Neuronal stem cell (in vitro differentiated cells): ENCODE data around the gene SLC25A26.

Experiments used
- DNase-seq: peaks from one replicate; pipeline ENCODE4 v3.0.0-alpha.2; 2013; ENCODE audit warnings: low spot score
- H2AFZ ChIP-seq: one replicate; pipeline ENCODE4 v1.6.1; 2013; ENCODE audit warnings: mild to moderate bottlenecking, low read length, inconsistent platforms
- H2AK5ac ChIP-seq: 2 replicates; pipeline ENCODE4 v1.6.1; 2013; ENCODE audit warnings: low read depth, mild to moderate bottlenecking, inconsistent platforms, low read length, moderate library complexity, mixed read lengths
- H2BK120ac ChIP-seq: 2 replicates; pipeline ENCODE4 v1.6.1; 2013; ENCODE audit warnings: low read depth, mild to moderate bottlenecking, inconsistent platforms, low read length, moderate library complexity, mixed read lengths
- H2BK12ac ChIP-seq: one replicate; pipeline ENCODE4 v1.6.1; 2013; ENCODE audit warnings: low read length, inconsistent platforms
- H2BK15ac ChIP-seq: 2 replicates; pipeline ENCODE4 v1.6.1; 2013; ENCODE audit warnings: mild to moderate bottlenecking, low read length, inconsistent platforms, mixed read lengths
- H2BK5ac ChIP-seq: one replicate; pipeline ENCODE4 v1.6.1; 2013; ENCODE audit warnings: inconsistent platforms, mild to moderate bottlenecking, low read length, moderate library complexity
- H3K14ac ChIP-seq: one replicate; pipeline ENCODE4 v1.6.1; 2013; ENCODE audit warnings: low read length, inconsistent platforms
- H3K18ac ChIP-seq: 2 replicates; pipeline ENCODE4 v1.6.1; 2013; ENCODE audit warnings: low read length, inconsistent platforms
- H3K23ac ChIP-seq: 2 replicates; pipeline ENCODE4 v1.6.1; 2013; ENCODE audit warnings: low read depth, mild to moderate bottlenecking, mixed read lengths, low read length, inconsistent platforms; ENCODE audit not compliant: poor library complexity
- H3K27ac ChIP-seq: replicated peaks from 3 replicates; pipeline ENCODE4 v1.5.1; 2013; ENCODE audit warnings: low read length, inconsistent platforms
- H3K27me3 ChIP-seq, 3 experiments: 2 replicates each; pipeline ENCODE4 v1.6.1; 2013; ENCODE audit warnings: low read length in 3 of 3, mild to moderate bottlenecking in 2 of 3, inconsistent platforms in 1 of 3, low read depth in 1 of 3, mixed read lengths in 1 of 3, moderate library complexity in 1 of 3; ENCODE audit not compliant: control insufficient read depth in 3 of 3, insufficient read depth in 3 of 3
- H3K36me3 ChIP-seq, 2 donors: replicated peaks in 1 of 2; 2 replicates each; pipeline ENCODE4 v1.6.1; 2013; ENCODE audit warnings: low read length in 2 of 2; ENCODE audit not compliant: control insufficient read depth in 2 of 2, insufficient read depth in 2 of 2
- H3K4ac ChIP-seq: 2 replicates; pipeline ENCODE4 v1.6.1; 2013; ENCODE audit warnings: inconsistent platforms, mild to moderate bottlenecking, low read length, moderate library complexity
- H3K4me1 ChIP-seq, 2 donors: 1 replicate in 1 of 2; 2 replicates in 1 of 2; pipeline ENCODE4 v1.6.1; 2013; ENCODE audit warnings: low read length in 2 of 2, low read depth in 1 of 2; ENCODE audit not compliant: control insufficient read depth in 2 of 2, insufficient read depth in 1 of 2
- H3K4me2 ChIP-seq: one replicate; pipeline ENCODE4 v1.6.1; 2013; ENCODE audit warnings: mild to moderate bottlenecking, low read length, inconsistent platforms; ENCODE audit not compliant: insufficient read depth, poor library complexity, severe bottlenecking
- H3K4me3 ChIP-seq, 2 donors: 2 replicates each; pipeline ENCODE4 v1.5.1; 2013; ENCODE audit warnings: low read length in 2 of 2, mild to moderate bottlenecking in 2 of 2, inconsistent platforms in 1 of 2, moderate library complexity in 1 of 2
- H3K79me1 ChIP-seq: one replicate; pipeline ENCODE4 v1.6.1; 2013; ENCODE audit warnings: low read depth, mild to moderate bottlenecking, inconsistent platforms, low read length, moderate library complexity
- H3K9ac ChIP-seq: one replicate; pipeline ENCODE4 v1.6.1; 2013; ENCODE audit warnings: mild to moderate bottlenecking, low read depth, low read length, inconsistent platforms; ENCODE audit not compliant: poor library complexity
- H3K9me3 ChIP-seq, 2 donors: replicated peaks in 1 of 2; 2 replicates each; pipeline versions ENCODE3 to v1.6.1; 2013; ENCODE audit warnings: low read length in 2 of 2, mild to moderate bottlenecking in 2 of 2, inconsistent platforms in 1 of 2, low read depth in 1 of 2, mixed read lengths in 1 of 2, moderate library complexity in 1 of 2; ENCODE audit not compliant: control insufficient read depth in 2 of 2, insufficient read depth in 1 of 2
- H4K8ac ChIP-seq: one replicate; pipeline ENCODE4 v1.6.1; 2013; ENCODE audit warnings: low read depth, mild to moderate bottlenecking, inconsistent platforms, low read length, moderate library complexity
- H4K91ac ChIP-seq: one replicate; pipeline ENCODE4 v1.6.1; 2013; ENCODE audit warnings: low read length, low read depth, mild to moderate bottlenecking, inconsistent platforms; ENCODE audit not compliant: poor library complexity
- WGBS, 2 donors: extraction: QIAGEN DNeasy Blood & Tissue Kit; methylation state at CpG; one replicate each; pipeline ENCODE4 v1.1.7; 2013; ENCODE audit warnings: missing lambda C conversion rate in 2 of 2, mixed read lengths in 1 of 2; ENCODE audit not compliant: insufficient read length in 2 of 2, insufficient replicate concordance in 1 of 2; ENCODE audit errors: extremely low coverage in 2 of 2; 5-methylcytosine and 5-hydroxymethylcytosine counted together

SLC25A26 gene

DNA sequence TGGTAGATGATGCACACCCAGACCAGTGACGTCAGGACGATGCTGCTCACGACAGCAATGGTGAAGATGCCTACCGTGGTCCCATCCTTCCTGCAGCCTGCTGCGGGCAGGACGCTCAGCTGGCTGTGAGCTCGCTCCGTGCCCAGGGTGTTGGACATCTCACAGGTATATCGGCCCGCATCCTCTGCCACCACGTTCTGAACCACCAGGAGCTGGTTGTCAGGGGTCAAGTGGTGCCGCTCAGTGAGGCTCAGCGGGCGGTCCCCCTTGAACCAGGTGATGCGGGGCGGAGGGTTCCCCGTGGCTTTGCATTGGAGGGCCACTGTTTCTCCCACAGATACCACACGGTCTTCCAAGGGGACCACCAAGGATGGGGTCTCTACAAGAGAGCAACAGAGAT, 162.2 kb downstream of the SLC25A26 start:
- H2BK5ac ChIP-seq: no peak overlapping the region
- no peak overlapping the region for H3K4ac ChIP-seq
- peaks cover 0 to 4% of the 10 kb centered on the region in 2 donors for H3K4me1 ChIP-seq
- no peak for DNase-seq
- no peaks in the 10 kb centered on the region for H3K27me3 ChIP-seq
- H2BK12ac ChIP-seq: no peak overlapping the region
- H3K79me1 ChIP-seq: peaks cover 8% of the 10 kb centered on the region
- H2AFZ ChIP-seq: no peak overlapping the region
- peaks cover 76 to 98% of the 10 kb centered on the region in 2 donors for H3K36me3 ChIP-seq
- H4K8ac ChIP-seq: peak overlapping the region; percentile 19
- no peak overlapping the region for H4K91ac ChIP-seq
- no peak overlapping the region for H3K4me2 ChIP-seq
- peak overlapping the region; percentile 48 for H3K23ac ChIP-seq
- peak overlapping the region in 1 of 2 donors; percentile 32 for H3K4me3 ChIP-seq
- no peak overlapping the region for H3K27ac ChIP-seq
- WGBS, 2 donors: no CpG with 5 or more reads among the region's 18 CpGs
- H3K14ac ChIP-seq: peak overlapping the region; percentile 85
- H3K9me3 ChIP-seq: peaks cover 6 to 27% of the 10 kb centered on the region in 2 donors
- no peak overlapping the region for H2BK15ac ChIP-seq
- peak overlapping the region; percentile 36 for H3K9ac ChIP-seq
- peak overlapping the region; percentile 73 for H3K18ac ChIP-seq
- no peak overlapping the region for H2AK5ac ChIP-seq
- no peak overlapping the region for H2BK120ac ChIP-seq

DNA sequence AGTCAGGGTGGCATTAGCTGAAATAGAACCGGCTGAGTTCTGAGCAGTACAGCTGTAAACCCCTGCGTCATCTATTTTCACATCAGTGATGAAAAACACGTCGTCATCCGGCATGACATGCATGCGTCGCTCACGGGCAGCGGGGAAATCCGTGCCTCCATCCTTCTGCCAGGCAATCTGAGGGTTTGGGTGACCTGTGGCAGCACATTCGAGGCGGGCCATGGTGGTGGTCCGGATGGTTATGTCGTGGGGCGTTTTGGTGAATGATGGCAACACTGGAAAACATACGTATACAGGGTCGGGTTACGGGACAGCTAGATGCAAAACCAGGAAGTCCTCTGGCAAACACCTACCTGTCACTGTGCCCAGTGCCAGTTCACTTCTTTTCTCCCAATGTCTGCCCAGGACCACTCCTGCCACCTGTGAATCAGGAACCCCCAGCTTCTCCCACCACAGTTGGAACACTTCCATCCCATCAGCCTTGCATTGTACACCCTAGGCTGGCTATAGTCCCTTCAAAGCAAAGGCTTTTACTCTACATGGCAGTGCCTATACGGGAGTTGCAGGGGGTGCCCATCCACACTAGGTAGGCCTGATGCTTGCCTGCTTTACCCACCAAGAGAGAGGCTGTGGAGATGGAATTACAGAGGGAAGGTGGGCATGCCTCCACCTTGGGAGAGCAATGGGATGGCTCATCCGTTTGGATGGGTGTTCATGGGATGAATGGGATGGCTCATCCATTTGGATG, 163.4 kb downstream of the SLC25A26 start:
- DNase-seq: no peak
- Histone ChIP-seq H3K9ac (no peak overlapping the region), H3K9me3 (peaks cover 6 to 37% of the 10 kb centered on the region in 2 donors), H2BK15ac (no peak overlapping the region), H4K91ac (no peak overlapping the region), H2BK5ac (no peak overlapping the region), H3K23ac (no peak overlapping the region), H3K18ac (no peak overlapping the region), H3K27me3 (no peaks in the 10 kb centered on the region), H3K27ac (no peak overlapping the region), H3K4me3 (no peak overlapping the region), H3K4ac (no peak overlapping the region), H3K4me2 (no peak overlapping the region), H4K8ac (no peak overlapping the region), H3K36me3 (peaks cover 75 to 98% of the 10 kb centered on the region in 2 donors), H2BK12ac (no peak overlapping the region), H2AFZ (no peak overlapping the region), H3K4me1 (peaks cover 0 to 4% of the 10 kb centered on the region in 2 donors), H3K14ac (no peak overlapping the region), H3K79me1 (peaks cover 8% of the 10 kb centered on the region), H2AK5ac (no peak overlapping the region), H2BK120ac (no peak overlapping the region)
- WGBS, 2 donors: no CpG with 5 or more reads among the region's 20 CpGs

DNA sequence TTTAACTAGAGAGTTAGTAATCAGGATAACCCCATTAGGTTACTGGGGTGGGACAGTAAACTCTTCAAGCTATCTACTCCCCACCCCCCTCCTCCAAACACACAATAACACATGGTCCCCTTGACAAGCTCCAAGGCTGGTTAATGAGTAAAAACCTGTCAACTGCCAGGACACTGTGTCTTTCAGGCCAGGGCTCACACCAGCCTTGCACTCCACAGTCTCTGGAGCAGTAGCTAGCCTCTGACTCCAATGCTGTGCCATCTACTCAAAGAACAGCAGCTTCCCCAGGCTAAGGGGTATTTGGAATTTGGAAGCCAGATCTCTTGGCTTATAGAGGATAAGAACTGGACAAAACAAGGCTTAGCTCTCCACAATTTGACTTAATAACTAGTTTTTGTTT, 164.3 kb downstream of the SLC25A26 start:
- Histone ChIP-seq H4K91ac (no peak overlapping the region), H3K23ac (no peak overlapping the region), H4K8ac (no peak overlapping the region), H2BK5ac (no peak overlapping the region), H3K79me1 (peaks cover 8% of the 10 kb centered on the region), H3K4ac (no peak overlapping the region), H3K4me1 (peaks cover 0 to under 1% of the 10 kb centered on the region in 2 donors), H3K4me3 (no peak overlapping the region), H2AFZ (no peak overlapping the region), H2BK120ac (no peak overlapping the region), H3K9me3 (peaks cover 6 to 42% of the 10 kb centered on the region in 2 donors), H3K27me3 (no peaks in the 10 kb centered on the region), H2BK15ac (no peak overlapping the region), H3K14ac (no peak overlapping the region), H3K36me3 (peaks cover 68 to 98% of the 10 kb centered on the region in 2 donors), H2AK5ac (no peak overlapping the region), H3K9ac (no peak overlapping the region), H3K27ac (no peak overlapping the region), H3K18ac (no peak overlapping the region), H3K4me2 (no peak overlapping the region), H2BK12ac (no peak overlapping the region)
- no peak for DNase-seq

- H3K27ac ChIP-seq: no peak overlapping the region
- peaks cover 8% of the 10 kb centered on the region for H3K79me1 ChIP-seq
- peak overlapping the region in 1 of 2 donors; percentile 12 for H3K4me3 ChIP-seq
- H2BK120ac ChIP-seq: no peak overlapping the region
- no peak overlapping the region for H3K4ac ChIP-seq
- no peak overlapping the region for H3K9ac ChIP-seq
- H2BK12ac ChIP-seq: no peak overlapping the region
- H3K27me3 ChIP-seq: no peaks in the 10 kb centered on the region
- no peak overlapping the region for H2AFZ ChIP-seq
- peaks cover 58 to 98% of the 10 kb centered on the region in 2 donors for H3K36me3 ChIP-seq
- DNase-seq: no peak
- no peaks in the 10 kb centered on the region for H3K4me1 ChIP-seq
- no CpG with 5 or more reads among the region's 12 CpGs for WGBS, 2 donors
- H3K23ac ChIP-seq: no peak overlapping the region
- no peak overlapping the region for H2BK5ac ChIP-seq
- H3K9me3 ChIP-seq: peaks cover 6 to 42% of the 10 kb centered on the region in 2 donors
- H2BK15ac ChIP-seq: no peak overlapping the region
- H3K18ac ChIP-seq: no peak overlapping the region
- H3K14ac ChIP-seq: no peak overlapping the region
- no peak overlapping the region for H4K8ac ChIP-seq
- no peak overlapping the region for H4K91ac ChIP-seq
- H3K4me2 ChIP-seq: no peak overlapping the region
- no peak overlapping the region for H2AK5ac ChIP-seq
These were observed 165.5 kb downstream of the SLC25A26 start for GRCh38 chr3:66386011-66386924.
